GM19240 (cell line): Measurements from ENCODE around the gene TBC1D24.

Source experiments
- DNase-seq: peaks from one replicate; pipeline ENCODE4 v3.0.0; 2011; ENCODE audit warnings: low spot score; ENCODE audit not compliant: insufficient read length

Gene TBC1D24

DNA sequence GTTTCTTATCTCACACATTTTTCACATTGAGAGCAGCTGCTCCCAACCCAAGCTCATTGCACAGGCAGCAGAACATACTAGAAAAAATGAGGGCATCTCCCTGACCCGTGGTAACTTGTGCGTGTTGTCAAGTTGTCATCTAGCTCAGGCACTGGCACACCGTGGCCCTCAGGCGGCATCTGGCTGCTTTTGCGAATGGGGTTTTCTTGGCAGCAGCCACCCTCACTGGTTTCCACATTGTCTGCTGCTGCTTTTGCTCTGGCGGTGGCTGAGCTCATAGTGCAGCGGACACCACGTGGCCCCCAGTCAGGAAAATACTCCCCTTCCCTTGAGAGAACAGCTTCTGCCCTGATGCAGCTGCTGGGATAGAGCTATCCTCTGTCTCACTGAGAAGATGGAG is 24.4 kb upstream of the TBC1D24 start:
- no peak for DNase-seq

DNA sequence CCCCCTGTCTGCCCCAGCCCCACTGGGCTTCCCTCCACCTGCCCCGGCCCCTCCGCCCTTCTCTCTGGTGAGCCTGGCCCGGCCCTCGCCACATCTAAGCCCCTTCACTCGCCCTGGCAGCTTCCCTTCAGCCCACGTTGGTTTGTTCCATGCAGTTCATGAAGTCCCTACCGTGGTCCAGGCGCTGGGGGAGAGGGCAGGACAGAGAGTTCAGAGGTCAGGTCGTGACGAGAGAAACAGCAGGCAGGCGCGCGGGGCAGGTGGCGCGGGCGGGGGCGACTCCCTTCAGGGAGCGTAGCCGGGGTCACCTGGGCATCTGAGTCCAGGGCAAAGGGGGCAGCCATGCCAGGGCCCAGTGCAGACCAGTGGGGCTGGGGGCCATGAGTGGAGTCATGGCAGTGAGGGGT is 23.9 kb upstream of the TBC1D24 start:
- no peak for DNase-seq

DNA sequence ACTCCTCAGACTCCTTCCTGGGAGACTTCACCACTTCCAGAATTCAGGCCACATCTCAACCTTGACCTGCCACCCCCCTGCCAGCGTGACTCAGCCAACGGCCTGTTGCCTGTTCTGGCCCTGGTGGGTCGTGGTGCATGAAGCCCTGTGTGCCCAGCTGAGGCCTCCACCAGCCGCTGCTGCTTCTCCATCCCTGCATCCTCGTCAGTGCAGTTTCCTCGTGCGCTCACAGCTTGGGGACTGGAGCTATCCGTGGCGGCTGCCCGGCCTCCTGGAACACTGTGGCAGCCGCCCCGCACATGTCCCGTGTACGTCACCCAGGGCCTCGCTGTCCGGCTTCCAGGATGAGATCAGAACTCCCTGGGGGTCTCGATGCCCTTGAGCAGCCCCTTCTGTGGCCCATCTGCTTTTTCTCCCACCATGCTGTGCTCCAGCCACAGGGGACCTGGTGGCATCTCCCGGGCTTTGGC is 23.0 kb upstream of the TBC1D24 start:
- no peak for DNase-seq

- DNase-seq, result no peak
Measured at GRCh38 chr16:2452650-2453049, 22.3 kb upstream of the TBC1D24 start.

GRCh38 chr16:2455081-2455845 is 19.7 kb upstream of the TBC1D24 start:
- DNase-seq, result no peak

GRCh38 chr16:2456551-2457153 is 18.3 kb upstream of the TBC1D24 start:
- no peak for DNase-seq

- no peak for DNase-seq
Measured at GRCh38 chr16:2457267-2457666, 17.7 kb upstream of the TBC1D24 start.

- no peak for DNase-seq
Measured at GRCh38 chr16:2457946-2458345, 17.0 kb upstream of the TBC1D24 start.

DNA sequence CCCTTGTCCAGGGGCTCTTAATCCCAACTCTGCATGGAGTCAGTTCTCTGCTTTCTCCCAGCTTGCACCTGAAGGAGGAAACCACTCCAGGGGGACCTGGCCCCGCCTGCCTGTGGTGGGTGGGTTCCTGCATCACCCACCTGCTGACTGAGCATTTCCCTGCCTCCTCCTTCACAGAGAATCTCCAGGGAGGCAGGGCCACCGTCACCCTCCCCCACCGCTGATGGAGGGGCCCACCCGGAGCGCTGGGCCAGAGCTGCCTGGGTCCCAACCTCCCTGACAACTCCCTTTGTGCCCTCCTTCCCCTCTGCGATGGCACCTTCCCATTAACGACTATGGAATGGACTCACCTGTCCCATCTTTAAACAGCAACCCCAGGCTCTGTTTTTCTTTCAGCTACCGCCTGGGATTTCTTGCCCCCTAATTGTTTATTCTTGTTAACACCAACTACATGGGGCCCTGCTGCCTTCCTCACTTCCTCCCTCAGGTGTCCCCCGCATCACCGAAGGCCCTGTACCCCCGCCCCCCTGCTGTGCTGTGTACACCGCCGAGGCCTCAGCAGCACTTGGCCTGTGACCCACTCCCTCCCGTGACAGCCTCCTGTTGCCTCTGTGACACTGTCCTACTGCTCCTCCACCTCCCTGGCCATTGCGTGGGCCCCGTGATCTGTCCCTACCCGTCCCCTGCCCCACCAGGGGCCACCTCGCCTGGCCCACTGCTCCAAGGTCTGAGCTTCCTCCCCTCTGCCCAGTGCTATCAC is 15.9 kb upstream of the TBC1D24 start:
- DNase-seq, result no peak

DNA sequence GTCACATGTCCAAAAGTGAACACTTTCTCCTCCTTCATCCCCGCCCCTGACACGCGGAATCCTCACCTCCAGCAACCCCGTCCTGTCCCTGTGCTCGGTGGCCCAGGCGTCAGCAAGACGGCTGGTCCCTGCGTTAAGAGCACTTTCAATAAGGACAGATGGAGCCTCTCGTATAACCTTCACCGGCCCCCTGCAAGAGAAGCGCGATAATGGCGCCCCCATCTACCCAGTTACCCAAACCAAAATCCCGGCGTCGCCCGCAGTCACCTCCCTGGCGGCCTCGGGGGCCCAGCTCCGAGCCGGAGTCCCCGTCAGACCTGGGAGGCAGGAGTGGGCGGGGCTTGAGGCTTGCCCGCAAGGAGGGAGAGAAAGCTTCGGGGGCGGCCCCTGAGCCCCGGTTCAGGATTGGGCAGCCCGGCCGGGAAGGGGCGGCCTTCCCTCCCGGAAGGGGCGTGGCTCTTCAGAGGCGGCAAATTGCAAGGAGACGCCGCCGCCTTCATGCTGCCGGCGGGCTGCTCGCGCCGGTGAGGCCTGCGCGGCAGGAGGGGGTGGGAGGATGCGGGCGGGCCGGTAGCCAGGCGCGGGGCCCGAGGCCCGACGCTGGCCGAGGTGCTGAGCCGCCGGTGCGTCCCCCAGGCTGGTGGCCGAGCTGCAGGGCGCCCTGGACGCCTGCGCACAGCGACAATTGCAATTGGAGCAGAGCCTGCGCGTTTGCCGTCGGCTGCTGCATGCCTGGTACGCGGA is 15.1 kb upstream of the TBC1D24 start, which contains the start of gene TEDC2:
Gene TEDC2, plus strand, starts transcription at position 463 of the 744 bp plus-strand sequence. Its CDS starts 36 bp downstream, at position 499.
- peak; percentile 100 for DNase-seq

DNA sequence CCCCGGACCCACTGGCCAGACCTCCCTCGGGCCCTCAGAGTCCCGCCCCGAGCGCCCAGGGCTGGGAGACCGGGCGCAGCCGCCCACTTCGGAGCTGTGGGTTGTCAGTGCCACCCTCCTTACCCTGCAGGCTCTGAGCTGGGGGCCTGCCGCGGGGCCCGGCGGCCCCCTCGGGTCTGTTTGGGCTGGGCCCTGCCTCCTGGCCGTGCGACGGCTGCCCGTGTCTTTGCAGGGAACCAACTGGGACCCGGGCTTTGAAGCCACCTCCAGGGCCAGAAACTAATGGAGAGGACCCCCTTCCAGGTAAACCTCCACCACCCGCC is 14.6 kb upstream of the TBC1D24 start:
- DNase-seq, result no peak

GRCh38 chr16:2460916-2461315 is 14.0 kb upstream of the TBC1D24 start:
- no peak for DNase-seq

- no peak for DNase-seq
Measured at GRCh38 chr16:2462031-2462866, 12.7 kb upstream of the TBC1D24 start.

GRCh38 chr16:2464333-2464732 is 10.6 kb upstream of the TBC1D24 start:
- DNase-seq, result no peak

DNA sequence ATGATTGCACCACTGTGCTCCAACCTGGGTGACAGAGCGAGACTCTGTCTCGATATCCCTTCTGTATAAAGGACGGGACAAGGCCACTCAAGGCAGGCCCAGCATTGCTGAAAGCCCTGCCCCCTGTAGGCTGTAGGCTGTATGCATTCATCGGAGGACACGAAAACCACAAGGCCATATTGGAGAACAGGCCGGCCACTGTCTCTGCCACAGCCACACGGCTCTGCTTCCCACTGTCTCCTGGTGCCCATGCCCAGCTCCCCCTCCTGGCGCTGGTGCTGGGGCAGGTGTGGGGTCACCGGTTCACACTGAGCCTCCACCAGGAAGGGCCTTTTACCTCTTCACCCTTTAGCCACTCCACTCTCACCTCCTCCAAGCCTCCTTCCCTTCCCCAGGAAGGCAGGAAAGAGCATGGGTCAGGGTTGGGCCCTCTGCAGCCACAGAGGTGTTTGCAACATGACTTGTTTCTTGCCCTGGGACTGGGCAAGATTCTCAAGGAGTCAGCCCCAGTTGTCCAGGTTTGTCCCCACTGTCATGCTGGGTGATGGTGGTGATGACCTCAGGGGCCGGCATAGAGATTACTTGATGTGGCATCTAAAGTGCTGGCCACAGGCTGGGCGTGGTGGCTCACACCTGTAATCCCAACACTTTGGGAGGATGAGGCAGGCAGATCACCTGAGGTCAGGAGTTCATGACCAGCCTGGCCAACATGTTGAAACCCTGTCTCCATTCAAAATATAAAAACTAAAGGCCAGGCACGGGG is 9.1 kb upstream of the TBC1D24 start:
- no peak for DNase-seq

DNA sequence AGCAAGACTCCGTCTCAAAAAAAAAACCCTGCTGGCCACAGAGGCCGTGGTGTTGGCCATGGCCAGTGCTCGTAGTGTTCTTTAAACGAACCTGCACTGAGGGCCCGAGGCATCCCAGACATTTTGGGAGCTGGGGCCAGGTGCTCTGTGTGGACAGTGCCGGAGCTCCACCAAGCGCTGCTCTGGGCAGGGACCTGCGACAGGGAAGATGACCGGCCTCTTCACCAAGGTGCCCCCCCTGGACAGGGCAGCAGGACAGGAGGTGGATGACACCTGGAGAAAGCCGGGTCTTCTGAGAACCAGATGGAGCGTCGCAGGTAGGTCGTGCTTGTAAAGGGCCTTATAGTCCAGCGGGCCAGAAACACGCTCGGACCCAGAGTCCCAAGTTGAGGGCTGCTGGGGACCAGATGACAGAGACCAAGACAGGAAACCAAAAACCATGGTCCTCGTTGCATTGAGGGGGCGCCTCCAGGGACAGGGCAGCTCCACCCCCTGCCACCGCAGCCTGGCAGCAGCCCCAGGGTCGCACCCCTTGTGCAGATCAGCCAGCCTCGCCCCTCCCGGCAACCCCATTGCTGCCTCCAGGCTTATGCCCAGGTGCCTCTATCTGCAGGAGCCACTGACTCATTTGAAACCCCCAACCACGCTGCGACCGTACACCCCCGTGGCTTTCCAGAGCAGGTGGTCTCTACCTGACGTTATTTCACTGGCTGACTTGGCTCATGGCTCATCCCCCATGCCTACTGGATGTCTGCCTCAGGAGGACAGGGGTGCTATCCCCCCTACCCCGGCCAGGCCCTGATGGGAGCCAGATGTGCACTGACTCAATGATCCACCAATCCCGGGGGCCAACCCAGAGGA is 8.0 kb upstream of the TBC1D24 start:
- no peak for DNase-seq

DNA sequence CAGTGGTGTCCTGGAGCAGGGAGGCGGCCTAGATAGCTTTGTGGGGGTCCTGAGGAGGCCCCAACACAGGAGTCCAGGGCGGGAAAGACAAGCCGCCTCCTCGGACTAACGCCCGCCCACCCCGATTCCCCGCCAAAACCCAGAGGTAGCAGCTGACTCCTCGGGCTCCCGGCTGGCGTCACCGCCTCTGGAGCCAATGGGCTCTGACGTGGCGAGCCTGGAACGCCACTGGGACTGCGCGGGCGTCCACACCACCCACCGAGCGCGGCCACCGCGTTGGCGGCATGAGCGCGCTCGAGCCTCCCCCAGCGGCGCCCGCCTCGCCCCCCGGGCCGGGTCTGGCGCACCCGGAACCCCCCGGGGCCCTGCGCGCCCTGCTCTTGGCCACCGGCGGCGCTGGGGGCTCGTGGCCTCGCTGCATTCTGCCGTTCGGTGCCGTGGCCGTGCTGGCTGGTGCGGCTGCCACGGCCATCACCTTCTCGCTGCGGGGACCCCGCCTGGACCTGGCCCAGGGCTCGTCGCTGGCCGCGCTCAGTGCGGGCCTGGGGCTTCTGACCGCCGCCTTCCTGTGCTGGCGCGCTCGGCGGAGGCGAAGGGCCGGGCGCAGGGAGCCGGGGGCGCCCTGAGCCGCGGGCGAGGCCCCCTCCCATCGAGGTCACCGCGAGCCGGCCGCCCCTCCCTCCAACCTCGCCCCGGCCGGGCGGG is 7.2 kb upstream of the TBC1D24 start:
- no peak for DNase-seq

DNA sequence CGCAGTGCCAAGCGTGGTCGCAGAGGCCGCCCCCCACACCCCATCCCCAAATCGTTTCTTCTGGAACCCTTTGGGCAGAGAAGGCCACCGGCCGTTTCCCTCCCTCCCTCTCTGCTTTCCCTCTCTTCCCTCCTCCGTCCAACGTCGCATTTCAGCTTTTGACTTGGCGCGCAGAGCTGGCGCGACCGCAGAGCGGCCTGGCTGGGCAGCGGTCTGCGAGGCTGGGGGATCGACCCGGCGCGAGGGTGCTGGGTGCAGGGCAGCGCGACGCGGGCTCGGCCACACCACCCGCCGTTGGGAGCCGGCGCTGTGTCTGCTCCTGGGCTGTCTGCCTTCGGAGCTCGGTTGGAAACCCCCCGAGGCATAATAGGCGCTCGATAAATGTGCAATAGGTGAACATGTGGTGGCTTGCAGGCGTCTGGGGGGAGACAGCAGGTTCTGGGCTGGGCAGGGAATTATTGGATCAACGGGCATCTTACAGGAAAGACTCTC is 6.6 kb upstream of the TBC1D24 start:
- no peak for DNase-seq
